Measurements from ENCODE around the gene ACTA2. TPM values are rescaled to one million over a fixed set of nuclear protein-coding genes. Genes with fewer than 3 reads are reported as not detected.
A peak's percentile ranks its signal among the peaks of the same experiment; 100 is the strongest.

ACTA2 gene
- 1,000 to 10,000 TPM; 4,350 to 6,560 TPM for total RNA-seq
- long read RNA-seq, donor 1, transcript ACTA2-201 (9 exons, 1,349 nt): major isoform, 1,832 of 2,101 reads
- long read RNA-seq, donor 1, partial matches to known transcripts: 211 of 2,101 reads
- long read RNA-seq, donor 1, other reads (novel, unspliced or antisense): 53 of 2,101 reads
- long read RNA-seq, donor 2, transcript ACTA2-201 (9 exons, 1,349 nt): major isoform, 12,345 of 13,231 reads
- long read RNA-seq, donor 2, partial matches to known transcripts: 711 of 13,231 reads
- long read RNA-seq, donor 2, other reads (novel, unspliced or antisense): 172 of 13,231 reads

DNA sequence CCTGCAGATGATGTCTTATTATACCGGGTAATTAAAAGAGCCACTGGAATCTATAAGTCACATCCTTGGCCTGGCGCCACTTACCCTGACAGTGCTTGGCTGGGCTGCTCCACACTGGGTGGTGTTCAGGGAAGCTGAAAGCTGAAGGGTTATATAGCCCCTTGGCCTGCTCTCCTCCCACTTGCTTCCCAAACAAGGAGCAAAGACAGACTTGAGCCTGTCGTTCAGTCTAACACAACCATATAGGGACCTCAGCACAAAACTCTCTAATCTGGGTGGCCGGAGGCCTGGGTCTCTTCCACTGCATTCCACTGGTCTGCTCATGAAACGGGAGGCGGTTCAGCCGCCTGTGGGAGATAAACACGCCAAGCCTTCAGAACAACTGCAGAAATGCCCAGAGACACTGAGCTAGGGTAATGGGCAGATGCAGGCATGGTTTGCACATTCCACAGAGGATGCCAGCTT lies at the start of gene ACTA2:
TSS of gene ACTA2 (minus strand) at position 127 of the 465 bp plus-strand sequence. CDS start 3,843 bp downstream, outside the sequence.
- DNase-seq (ENCODE audit: low spot score): peak; percentile 92
- intact Hi-C loops (cut with DNase I): no loop called here

DNA sequence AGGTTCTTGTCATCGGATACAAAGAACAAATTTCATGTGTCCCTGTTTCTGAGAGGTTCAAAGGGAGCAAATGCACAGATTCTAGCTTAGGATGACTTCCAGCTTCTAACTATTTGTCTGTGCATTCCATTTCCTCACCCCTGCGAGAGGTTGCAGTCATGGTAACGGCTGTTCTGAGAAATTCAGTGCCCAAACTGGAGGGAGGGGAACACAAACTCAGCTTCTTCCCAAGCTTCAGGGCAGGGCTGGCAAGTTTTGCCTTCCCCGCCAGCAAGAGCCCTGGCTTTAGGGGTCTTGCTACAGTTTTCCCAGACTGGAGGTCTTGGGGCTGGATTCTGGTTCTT lies 49.1 kb upstream of the ACTA2 start:
- no peak for DNase-seq (ENCODE audit: low spot score)
- intact Hi-C loops (cut with DNase I): no loop called here

DNA sequence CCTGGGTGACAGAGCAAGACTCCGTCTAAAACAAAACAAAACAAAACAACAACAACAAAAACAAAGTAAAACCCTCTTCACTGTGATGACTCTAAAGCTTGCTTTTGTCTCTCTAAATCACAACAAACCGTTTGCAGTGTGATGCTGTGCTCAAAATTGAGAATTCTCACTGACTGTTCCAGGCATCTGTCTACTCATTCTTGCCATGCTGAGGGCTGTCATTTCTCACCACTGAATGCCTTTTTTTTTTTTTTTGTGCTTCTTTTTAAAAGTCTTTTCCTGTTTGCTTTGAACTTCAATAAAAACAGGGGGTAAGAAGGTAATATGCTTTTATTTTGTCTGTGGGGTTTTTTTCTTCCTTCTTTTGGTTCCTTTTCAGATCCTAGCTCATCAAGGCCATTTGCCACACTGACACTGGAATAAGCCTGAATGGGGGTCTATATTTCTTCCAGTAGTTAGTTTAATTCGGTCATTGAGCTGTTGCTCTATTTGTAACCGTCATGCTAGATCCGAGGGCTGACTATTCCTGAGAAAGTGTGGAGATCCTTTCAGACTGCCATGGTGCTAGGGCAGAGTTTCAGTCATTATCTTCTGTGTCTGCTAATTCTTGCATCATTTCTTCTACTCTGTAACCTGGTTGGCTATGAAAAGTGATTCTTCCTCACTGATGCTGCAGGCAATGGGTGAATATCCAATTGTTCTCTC lies 48.6 kb upstream of the ACTA2 start:
- intact Hi-C loops (cut with DNase I): no loop called here
- no peak for DNase-seq (ENCODE audit: low spot score)

DNA sequence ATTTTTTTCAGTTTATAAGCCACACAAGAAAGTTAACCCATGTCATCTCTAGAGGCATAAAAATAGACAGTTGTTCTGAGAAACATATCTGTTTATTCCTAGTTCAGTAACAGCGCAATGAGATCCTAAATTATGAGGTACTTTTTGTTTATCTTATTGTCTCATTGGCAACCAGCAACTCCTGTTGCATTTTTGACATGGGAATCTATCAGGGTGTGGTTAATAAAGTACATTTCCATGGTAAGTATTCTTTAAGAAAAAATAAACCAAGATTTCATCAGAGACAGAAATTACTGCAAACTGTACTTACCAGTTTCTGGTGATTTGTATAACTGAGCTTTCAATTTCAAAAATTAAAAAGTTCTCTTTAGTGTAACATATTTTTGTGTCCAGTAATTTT lies 47.1 kb upstream of the ACTA2 start:
- DNase-seq (ENCODE audit: low spot score): no peak
- intact Hi-C loops (cut with DNase I): no loop called here

DNA sequence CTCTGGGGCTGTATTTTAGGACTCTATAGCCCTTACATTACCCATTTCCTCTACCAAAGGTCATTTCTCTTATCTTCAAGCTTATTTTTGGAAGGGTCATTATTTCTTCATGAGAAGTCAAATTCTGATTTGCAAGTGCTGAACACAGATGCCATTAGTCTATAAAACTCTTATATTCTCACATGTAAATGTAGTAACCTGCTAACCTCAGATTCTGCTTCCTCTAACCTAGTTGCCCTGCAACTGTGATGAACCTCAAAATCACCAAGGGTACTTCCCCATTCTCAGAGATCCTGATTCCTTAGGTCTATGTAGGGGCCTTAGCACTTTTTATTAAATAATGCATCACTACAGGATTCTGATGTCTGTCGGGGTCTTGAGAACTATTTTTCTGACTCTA lies 44.4 kb upstream of the ACTA2 start:
- intact Hi-C loops (cut with DNase I): no loop called here
- DNase-seq (ENCODE audit: low spot score): no peak

DNA sequence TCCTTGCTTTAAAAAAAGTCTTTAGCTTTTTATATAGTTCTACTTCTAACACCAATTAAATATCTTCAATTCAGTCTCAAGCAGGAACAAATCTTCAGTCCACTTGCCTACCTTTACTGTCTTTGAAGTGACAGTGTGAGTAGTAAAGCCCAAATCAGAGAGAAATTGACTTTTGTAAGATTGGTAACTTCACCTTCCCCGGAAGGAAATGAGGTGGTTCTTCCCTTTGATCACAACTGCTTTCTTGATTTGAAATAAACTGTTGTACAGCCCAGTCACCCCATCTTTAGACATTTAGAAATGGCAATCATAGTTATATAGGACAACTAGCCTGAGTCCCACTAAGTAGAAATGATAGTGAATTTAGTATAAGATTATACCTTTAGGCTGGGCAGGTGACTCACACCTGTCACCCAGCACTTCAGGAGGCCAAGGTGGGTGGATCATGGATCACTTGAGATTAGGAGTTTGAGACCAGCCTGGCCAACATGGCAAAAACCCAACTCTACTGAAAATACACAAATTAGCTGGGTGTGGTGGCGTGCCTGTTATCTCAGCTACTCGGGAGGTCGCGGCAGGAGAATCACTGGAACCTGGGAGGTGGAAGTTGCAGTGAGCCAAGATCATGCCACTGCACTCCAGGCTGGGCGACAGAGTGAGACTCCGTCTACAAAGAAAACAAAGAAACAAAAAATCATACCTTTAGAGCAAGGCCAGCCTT lies 42.7 kb upstream of the ACTA2 start:
- intact Hi-C loops (cut with DNase I): no loop called here
- DNase-seq (ENCODE audit: low spot score): no peak

DNA sequence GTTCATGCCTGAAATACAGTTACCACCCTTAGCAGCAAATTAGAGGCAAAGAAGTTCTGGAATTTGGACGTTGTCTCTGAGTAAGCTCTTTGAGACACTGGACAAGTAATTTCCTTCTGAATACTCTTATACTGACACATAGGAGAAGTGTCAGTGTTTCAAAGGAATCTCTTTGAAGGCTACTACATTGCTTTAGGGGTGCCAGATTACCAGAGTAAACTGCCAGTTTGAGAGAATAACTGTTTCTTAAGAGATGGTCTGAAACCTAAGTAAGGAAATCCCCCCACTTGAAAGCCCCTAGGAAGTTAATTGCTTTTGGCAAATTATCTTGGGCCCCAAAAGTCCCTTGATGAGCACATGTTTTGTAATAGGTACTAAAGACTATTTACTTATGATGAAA lies 41.4 kb upstream of the ACTA2 start:
- DNase-seq (ENCODE audit: low spot score): no peak
- intact Hi-C loops (cut with DNase I): no loop called here

DNA sequence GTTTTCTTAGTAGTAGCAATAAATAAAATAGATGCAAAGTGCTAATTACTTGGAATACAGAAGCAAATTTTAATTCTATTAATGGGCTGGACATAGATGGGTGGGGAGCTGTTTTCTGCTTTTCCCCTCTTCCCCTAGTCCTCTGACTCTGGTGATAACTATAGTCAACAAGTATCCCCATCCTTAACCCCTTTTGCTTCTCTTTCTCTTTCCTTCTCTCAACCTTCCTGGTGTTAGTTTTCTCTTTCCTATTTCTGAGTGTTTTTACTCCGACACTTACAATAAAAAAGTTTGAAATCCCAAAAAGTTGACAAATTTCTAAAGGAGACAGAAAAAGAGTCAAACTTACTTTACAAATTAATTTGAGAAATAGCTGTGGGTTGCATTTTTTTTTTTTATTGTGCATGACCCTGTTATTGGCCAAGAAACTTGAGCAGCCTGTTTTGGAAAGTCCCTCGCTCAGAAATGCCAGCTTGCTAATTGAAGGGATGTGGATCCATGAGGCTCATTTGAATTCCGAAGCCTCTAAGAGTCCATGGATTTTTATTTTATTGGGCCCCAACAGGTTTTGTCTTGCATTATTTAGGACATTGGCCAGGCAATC lies 40.5 kb upstream of the ACTA2 start:
- intact Hi-C loops (cut with DNase I): no loop called here
- no peak for DNase-seq (ENCODE audit: low spot score)

DNA sequence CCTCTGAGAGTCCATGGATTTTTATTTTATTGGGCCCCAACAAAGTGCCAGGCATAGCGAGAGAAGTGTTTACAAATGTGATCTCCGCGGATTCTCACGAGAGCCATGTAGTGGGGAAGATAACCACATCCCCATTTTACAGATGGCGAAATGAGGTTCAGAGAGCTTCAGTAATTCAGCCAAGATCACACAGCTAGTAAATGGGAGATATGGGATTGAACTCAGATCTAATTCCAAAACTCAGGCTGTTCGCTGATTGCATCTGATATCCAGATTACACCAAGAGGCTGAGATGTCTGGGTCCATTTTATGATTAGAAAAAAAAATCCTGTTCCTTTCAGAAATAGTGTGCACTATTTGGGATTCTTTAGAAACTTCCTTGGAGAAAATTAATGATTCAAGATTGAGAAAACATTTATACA lies 39.3 kb upstream of the ACTA2 start:
- DNase-seq (ENCODE audit: low spot score): no peak
- intact Hi-C loops (cut with DNase I): no loop called here

DNA sequence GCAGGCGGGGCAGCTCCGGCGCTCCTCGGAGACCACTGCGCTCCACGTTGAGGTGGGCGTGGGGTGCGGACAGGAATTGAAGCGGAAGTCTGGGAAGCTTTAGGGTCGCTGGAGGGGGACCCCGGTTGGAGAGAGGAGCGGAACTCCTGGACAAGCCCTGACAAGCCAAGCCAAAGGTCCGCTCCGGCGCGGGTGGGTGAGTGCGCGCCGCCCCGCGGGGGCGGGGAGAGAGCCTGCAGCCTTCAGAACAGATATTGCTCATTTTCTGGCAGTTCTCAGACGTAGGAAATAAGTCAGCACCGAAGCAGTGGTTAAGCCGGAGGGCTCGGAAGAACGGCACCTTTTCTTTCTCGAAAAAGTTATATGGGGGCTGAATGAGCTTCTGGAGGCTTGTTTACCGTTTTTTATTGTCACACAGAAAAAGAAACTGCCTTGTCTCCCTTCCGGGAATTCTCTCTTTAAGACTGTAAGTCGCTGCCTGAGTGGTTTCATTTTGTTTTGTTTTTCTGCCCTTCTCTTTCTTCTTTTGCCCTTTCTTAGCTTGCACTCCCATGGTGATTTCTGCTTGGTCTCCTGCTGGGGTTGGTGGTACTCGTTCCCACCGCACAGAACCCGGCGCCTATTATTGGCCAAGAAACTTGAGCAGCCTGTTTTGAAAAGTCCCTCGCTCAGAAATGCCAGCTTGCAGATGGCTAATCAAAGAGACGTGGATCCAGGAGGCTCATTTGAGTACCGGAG lies 38.8 kb upstream of the ACTA2 start:
- peak; percentile 93 for DNase-seq (ENCODE audit: low spot score)
- intact Hi-C loops (cut with DNase I): no loop called here

DNA sequence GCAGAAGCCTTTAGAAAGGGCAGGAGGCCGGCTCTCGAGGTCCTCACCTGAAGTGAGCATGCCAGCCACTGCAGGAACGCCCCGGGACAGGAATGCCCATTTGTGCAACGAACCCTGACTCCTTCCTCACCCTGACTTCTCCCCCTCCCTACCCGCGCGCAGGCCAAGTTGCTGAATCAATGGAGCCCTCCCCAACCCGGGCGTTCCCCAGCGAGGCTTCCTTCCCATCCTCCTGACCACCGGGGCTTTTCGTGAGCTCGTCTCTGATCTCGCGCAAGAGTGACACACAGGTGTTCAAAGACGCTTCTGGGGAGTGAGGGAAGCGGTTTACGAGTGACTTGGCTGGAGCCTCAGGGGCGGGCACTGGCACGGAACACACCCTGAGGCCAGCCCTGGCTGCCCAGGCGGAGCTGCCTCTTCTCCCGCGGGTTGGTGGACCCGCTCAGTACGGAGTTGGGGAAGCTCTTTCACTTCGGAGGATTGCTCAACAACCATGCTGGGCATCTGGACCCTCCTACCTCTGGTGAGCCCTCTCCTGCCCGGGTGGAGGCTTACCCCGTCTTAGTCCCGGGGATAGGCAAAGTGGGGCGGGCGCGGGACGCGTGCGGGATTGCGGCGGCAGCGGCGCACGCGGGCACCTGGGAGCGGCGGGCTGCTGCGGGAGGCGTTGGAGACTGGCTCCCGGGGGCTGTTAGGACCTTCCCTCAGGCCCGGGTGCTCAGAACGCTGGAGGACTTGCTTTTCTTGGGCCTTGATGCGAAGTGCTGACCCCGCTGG lies 38.0 kb upstream of the ACTA2 start, which contains the start of gene FAS:
TSS of gene FAS (plus strand) at position 415 of the 777 bp plus-strand sequence. CDS start at position 494, 79 bp downstream.
- DNase-seq (ENCODE audit: low spot score): peak; percentile 93
- intact Hi-C loops (cut with DNase I): no loop called here

DNA sequence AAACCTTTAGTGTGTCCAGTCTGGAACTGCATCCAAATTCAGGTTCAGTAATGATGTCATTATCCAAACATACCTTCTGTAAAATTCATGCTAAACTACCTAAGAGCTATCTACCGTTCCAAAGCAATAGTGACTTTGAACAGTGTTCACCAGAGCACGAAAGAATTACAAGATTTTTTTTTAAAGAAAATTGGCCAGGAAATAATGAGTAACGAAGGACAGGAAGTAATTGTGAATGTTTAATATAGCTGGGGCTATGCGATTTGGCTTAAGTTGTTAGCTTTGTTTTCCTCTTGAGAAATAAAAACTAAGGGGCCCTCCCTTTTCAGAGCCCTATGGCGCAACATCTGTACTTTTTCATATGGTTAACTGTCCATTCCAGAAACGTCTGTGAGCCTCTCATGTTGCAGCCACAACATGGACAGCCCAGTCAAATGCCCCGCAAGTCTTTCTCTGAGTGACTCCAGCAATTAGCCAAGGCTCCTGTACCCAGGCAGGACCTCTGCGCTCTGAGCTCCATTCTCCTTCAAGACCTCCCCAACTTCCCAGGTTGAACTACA lies 37.3 kb upstream of the ACTA2 start:
- DNase-seq (ENCODE audit: low spot score): no peak
- intact Hi-C loops (cut with DNase I): loop anchor here (5.0 kb wide), 2 partner anchors 43 to 53 kb away; no protein-coding TSS in a partner anchor

DNA sequence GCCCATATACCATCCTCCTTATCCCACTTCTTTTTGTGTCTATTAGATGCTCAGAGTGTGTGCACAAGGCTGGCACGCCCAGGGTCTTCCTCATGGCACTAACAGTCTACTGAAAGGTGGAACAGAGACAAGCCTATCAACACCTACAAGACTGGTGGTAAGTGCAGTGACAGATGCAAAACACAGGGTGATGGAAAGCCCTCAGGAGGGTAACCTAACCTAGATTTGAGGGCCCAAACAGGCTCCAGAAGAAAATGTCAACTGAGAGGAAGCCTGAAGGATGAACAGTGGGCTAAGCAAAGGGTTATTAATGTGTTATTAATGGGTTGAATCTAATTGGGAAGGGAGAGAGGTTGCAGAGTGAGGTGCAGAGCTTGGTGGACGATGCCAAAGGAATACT lies 36.9 kb upstream of the ACTA2 start:
- intact Hi-C loops (cut with DNase I): loop anchor here (5.0 kb wide), 2 partner anchors 42 to 52 kb away; no protein-coding TSS in a partner anchor
- no peak for DNase-seq (ENCODE audit: low spot score)

DNA sequence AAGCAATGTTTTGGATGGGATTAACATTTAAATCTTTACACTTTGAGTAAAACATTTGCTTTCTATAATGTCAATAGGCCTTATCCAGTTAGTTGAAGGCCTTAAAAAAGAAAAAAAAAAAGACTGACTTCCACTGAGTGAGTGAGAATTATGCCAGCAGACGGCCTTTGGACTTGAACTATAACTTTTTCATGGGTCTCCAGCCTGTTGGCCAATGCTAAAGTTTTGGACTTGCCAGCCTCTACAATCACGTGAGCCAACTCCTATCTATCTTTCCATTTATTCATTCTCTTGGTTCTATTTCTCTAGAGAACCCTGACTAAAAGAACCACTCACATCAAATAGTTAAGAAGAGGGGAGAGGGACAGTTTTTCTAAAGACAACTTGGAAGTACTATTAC lies 35.3 kb upstream of the ACTA2 start:
- intact Hi-C loops (cut with DNase I): loop anchor here (2.0 to 5.0 kb wide), 3 partner anchors 41 to 51 kb away; no protein-coding TSS in a partner anchor

DNA sequence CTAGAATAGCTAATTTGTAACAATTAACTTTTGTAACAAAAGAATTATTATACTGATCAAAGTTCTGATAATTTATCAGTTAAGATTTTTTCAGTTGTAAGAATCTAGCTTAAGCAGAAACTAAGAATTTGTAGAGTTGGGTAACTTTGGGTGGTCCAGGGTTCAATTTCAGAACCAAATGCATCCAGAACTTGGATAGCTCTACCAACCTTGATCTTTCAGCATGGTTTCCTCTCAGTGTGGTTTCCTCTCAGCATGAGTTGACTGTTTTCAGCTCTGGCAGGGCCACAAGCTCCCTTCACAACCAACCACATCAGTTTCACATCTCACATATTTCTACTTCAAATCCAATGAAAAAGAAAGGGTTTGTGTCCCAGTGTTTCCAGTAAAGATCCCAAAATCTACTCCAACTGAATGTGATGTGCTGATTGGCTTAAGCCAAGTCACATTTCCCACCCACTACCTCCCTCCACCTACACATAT lies 34.7 kb upstream of the ACTA2 start:
- intact Hi-C loops (cut with DNase I): loop anchor here (2.0 to 5.0 kb wide), 3 partner anchors 40 to 50 kb away; no protein-coding TSS in a partner anchor
- no peak for DNase-seq (ENCODE audit: low spot score)

More for the DNA sequence above, 35.3 kb upstream of the ACTA2 start:
- DNase-seq (ENCODE audit: low spot score): no peak

DNA sequence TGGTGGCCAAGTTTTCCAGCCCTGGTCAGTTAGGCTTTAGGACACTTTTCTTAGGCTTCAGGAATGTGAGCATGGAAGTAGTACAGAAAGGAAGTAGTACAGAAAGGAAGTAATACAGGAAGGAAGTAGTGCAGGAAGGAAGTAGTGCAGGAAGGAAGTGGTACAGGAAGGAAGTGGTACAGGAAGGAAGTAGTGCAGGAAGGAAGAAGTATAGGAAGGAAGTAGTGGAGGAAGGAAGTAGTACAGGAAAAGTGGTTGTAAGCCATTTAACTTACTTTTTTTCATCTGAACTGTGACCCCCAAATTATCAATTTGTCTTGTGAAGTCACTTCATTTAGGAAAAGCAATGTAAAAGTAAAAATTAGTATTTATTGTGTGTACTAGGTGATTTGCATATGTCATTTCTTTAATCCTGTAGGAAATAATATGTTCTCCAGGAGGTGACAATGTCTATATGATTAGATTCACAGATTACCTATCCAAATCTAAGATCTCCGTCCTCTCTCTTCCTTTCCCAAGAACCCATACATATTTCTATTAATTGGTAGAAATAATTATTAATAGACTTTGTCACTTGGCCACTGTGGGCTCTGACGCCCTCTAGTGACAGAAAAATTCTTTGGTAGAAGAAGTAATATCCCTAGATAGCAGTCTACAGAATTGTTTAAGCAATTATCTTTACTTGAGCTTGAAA lies 34.1 kb upstream of the ACTA2 start:
- DNase-seq (ENCODE audit: low spot score): no peak
- intact Hi-C loops (cut with DNase I): loop anchor here (2.0 to 5.0 kb wide), 3 partner anchors 39 to 49 kb away; no protein-coding TSS in a partner anchor

DNA sequence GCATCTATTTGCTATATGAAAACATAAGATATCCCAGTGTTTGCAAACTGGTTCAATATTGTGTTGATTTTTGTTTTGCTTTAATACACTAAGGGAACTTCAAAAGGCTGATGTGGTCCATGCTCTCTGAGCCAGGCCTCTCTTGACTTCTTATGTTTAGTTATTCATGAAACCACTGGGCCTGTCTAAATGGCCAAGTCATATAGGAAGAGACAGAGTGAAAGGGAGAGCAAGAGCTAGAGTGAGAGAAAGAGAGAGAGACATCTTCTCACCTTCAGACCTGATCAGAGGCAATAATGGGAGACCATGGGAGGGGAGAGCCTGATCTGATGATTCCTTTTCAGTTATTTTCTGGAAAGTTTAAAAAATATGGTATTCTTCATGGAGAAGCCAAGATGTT lies 32.0 kb upstream of the ACTA2 start:
- no peak for DNase-seq (ENCODE audit: low spot score)
- intact Hi-C loops (cut with DNase I): no loop called here
